ENCODE measurements around the gene CRB2. TPM values are rescaled to one million over a fixed set of nuclear protein-coding genes. Genes with fewer than 3 reads are reported as not detected.

Gene CRB2
- polyA plus RNA-seq, 1 experiment = not detected

- no peaks in the 10 kb centered on the region for H3K27me3 ChIP-seq (ENCODE audit: control insufficient read depth, insufficient read depth, low read length)
- DNase-seq (ENCODE audit: low read depth, low spot score) = no peak
- no peaks in the 10 kb centered on the region; the same call in 1 of the 2 replicates for H3K9me3 ChIP-seq (ENCODE audit: control insufficient read depth, insufficient read depth, low read length)
- no peak for TF ChIP-seq CTCF (IDR thresholded peaks at IDR 0.05; ENCODE audit: low read depth, low read length)
- H3K27ac ChIP-seq (ENCODE audit: low read depth, low read length) = no peak overlapping the region
- H3K4me3 ChIP-seq (ENCODE audit: low read depth, low read length) = no peak overlapping the region
- POLR2A ChIA-PET = no interaction called here
- CTCF ChIA-PET = interaction anchor here (0.7 to 1.1 kb wide), 2 partner anchors 20 to 1871 kb away, joined by 3 read pairs; no protein-coding TSS in a partner anchor
These were observed 65.9 kb downstream of the CRB2 start for GRCh38 chr9:123421801-123422455.

GRCh38 chr9:123422635-123423310 lies 66.8 kb downstream of the CRB2 start:
- TF ChIP-seq CTCF (IDR thresholded peaks at IDR 0.05; ENCODE audit: low read depth, low read length) = no peak
- DNase-seq (ENCODE audit: low read depth, low spot score) = no peak
- no peaks in the 10 kb centered on the region for H3K27me3 ChIP-seq (ENCODE audit: control insufficient read depth, insufficient read depth, low read length)
- ChIA-PET POLR2A (no interaction called here), CTCF (interaction anchor here (1.1 kb wide), 1 partner anchor 21 kb away, joined by 3 read pairs; no protein-coding TSS in a partner anchor)
- H3K9me3 ChIP-seq (ENCODE audit: control insufficient read depth, insufficient read depth, low read length) = no peaks in the 10 kb centered on the region; the same call in 1 of the 2 replicates
- H3K4me3 ChIP-seq (ENCODE audit: low read depth, low read length) = no peak overlapping the region
- H3K27ac ChIP-seq (ENCODE audit: low read depth, low read length) = no peak overlapping the region

- no peak overlapping the region for H3K4me3 ChIP-seq (ENCODE audit: low read depth, low read length)
- H3K9me3 ChIP-seq (ENCODE audit: control insufficient read depth, insufficient read depth, low read length) = no peaks in the 10 kb centered on the region; the same call in 1 of the 2 replicates
- no peaks in the 10 kb centered on the region for H3K27me3 ChIP-seq (ENCODE audit: control insufficient read depth, insufficient read depth, low read length)
- POLR2A ChIA-PET = no interaction called here
- no peak for TF ChIP-seq CTCF (IDR thresholded peaks at IDR 0.05; ENCODE audit: low read depth, low read length)
- H3K27ac ChIP-seq (ENCODE audit: low read depth, low read length) = no peak overlapping the region
- CTCF ChIA-PET = no interaction called here
- DNase-seq (ENCODE audit: low read depth, low spot score) = no peak
These were observed 67.3 kb downstream of the CRB2 start for GRCh38 chr9:123423311-123423640.

- ChIA-PET CTCF (no interaction called here), POLR2A (no interaction called here)
- no peak for DNase-seq (ENCODE audit: low read depth, low spot score)
- Histone ChIP-seq H3K9me3 (ENCODE audit: control insufficient read depth, insufficient read depth, low read length) (no peaks in the 10 kb centered on the region), H3K27me3 (ENCODE audit: control insufficient read depth, insufficient read depth, low read length) (no peaks in the 10 kb centered on the region), H3K4me3 (ENCODE audit: low read depth, low read length) (no peak overlapping the region), H3K27ac (ENCODE audit: low read depth, low read length) (no peak overlapping the region)
- no peak for TF ChIP-seq CTCF (IDR thresholded peaks at IDR 0.05; ENCODE audit: low read depth, low read length)
These were observed 68.1 kb downstream of the CRB2 start for GRCh38 chr9:123424131-123424530.

- POLR2A ChIA-PET = no interaction called here
- Histone ChIP-seq H3K9me3 (ENCODE audit: control insufficient read depth, insufficient read depth, low read length) (no peaks in the 10 kb centered on the region), H3K4me3 (ENCODE audit: low read depth, low read length) (no peak overlapping the region), H3K27ac (ENCODE audit: low read depth, low read length) (no peak overlapping the region), H3K27me3 (ENCODE audit: control insufficient read depth, insufficient read depth, low read length) (no peaks in the 10 kb centered on the region)
- CTCF ChIA-PET = no interaction called here
- TF ChIP-seq CTCF (IDR thresholded peaks at IDR 0.05; ENCODE audit: low read depth, low read length) = no peak
- DNase-seq (ENCODE audit: low read depth, low spot score) = no peak
These were observed 68.7 kb downstream of the CRB2 start for GRCh38 chr9:123424552-123425225.

Measured in AG04450 (cell line).